HUES48 (cell line): ENCODE results near the gene MPZ.

Experiments used
- H3K27ac ChIP-seq: one replicate; pipeline ENCODE4 v1.7.0; 2013; ENCODE audit warnings: low read depth, low read length, inconsistent platforms
- H3K27me3 ChIP-seq: 2 replicates; pipeline ENCODE4 v1.6.1; 2013; ENCODE audit warnings: mild to moderate bottlenecking, low read length; ENCODE audit not compliant: control insufficient read depth, insufficient read depth
- H3K36me3 ChIP-seq: 2 replicates; pipeline ENCODE4 v1.6.1; 2013; ENCODE audit warnings: low read length; ENCODE audit not compliant: control insufficient read depth, insufficient read depth
- H3K4me1 ChIP-seq: 2 replicates; pipeline ENCODE4 v1.6.1; 2013; ENCODE audit warnings: mild to moderate bottlenecking, low read length; ENCODE audit not compliant: control insufficient read depth, insufficient read depth
- H3K4me3 ChIP-seq: 2 replicates; pipeline ENCODE4 v1.5.1; 2013; ENCODE audit warnings: mild to moderate bottlenecking, low read depth, low read length
- H3K9ac ChIP-seq: 2 replicates; pipeline ENCODE4 v1.6.1; 2013; ENCODE audit warnings: mild to moderate bottlenecking, low read depth, low read length, moderate library complexity
- H3K9me3 ChIP-seq: 2 replicates; pipeline ENCODE4 v1.6.1; 2013; ENCODE audit warnings: low read length; ENCODE audit not compliant: control insufficient read depth, insufficient read depth

The MPZ gene

DNA sequence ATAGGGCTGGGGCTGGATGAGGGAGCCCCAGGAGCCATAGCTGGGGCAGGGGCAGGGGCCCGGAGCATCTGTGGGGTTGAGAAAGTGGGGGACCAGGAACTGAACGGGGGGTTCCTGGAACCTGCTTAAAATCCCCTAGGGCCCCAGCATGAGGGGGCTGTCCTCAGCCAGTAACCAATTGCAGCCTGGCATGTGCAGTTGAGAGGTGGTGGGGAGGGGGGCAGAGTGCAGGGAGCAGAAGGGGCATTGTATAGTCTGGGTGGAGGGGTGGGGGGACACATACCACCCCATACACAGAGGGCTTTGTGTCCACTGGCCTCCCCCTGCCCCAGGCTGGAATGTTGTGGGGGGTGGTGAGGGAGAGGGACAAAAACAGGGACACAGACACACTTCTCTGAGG, at the start of gene MPZ:
TSS of gene MPZ (minus strand) at position 101 of the 400 bp plus-strand sequence. CDS start at position 38, 63 bp downstream.
- peaks cover 9% of the 10 kb centered on the region for H3K4me1 ChIP-seq
- no peaks in the 10 kb centered on the region for H3K27me3 ChIP-seq
- no peak within 1 kb of the TSS for H3K27ac ChIP-seq
- no peak within 1 kb of the TSS for H3K9ac ChIP-seq
- no peaks in the 10 kb centered on the region for H3K36me3 ChIP-seq
- no peaks in the 10 kb centered on the region for H3K9me3 ChIP-seq
- H3K4me3 ChIP-seq, result no peak within 1 kb of the TSS

DNA sequence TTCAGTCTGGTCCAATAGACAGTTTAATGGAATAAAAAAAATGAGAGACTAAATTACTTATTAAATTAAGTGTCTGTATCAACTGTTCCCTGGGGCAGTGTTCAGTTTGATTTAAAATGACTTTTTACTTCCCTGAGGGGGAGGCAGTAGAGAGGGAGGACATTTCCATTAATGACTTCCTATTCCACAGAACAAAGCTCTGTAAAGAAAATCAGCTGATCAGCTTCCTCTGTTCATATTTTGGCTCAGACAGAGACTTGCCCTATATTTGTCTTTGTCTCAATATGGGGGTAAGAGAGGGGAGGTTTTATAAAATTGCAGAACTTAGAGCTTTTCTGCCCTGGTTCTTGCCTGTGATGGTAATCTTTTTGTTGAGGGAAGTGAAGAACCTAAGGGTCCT, 49.5 kb upstream of the MPZ start:
- H3K9me3 ChIP-seq, result no peaks in the 10 kb centered on the region
- peaks cover 23% of the 10 kb centered on the region for H3K36me3 ChIP-seq
- no peak overlapping the region for H3K4me3 ChIP-seq
- no peaks in the 10 kb centered on the region for H3K4me1 ChIP-seq
- no peak overlapping the region for H3K9ac ChIP-seq
- H3K27ac ChIP-seq, result no peak overlapping the region
- H3K27me3 ChIP-seq, result no peaks in the 10 kb centered on the region

DNA sequence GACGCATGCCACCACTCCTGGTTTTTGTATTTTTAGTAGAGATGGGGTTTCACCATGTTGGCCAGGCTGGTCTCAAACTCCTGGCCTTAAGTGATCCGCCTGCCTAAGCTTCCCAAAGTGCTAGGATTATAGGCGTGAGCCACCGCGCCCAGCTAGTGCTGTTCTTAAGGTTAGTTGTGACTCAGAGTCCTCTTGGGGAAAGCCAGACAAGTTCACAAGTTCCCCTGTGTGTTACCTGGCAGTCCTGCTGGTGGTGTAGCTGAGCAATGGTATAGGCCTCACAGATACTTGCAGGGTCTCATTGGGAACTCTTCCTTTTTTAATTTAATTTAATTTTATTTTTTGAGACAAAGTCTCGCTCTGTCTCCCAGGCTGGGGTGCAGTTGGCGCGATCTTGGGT, 47.3 kb upstream of the MPZ start:
- no peak overlapping the region for H3K27ac ChIP-seq
- H3K27me3 ChIP-seq, result no peaks in the 10 kb centered on the region
- H3K9ac ChIP-seq, result no peak overlapping the region
- no peaks in the 10 kb centered on the region for H3K4me1 ChIP-seq
- peaks cover 19% of the 10 kb centered on the region for H3K36me3 ChIP-seq
- H3K4me3 ChIP-seq, result no peak overlapping the region
- H3K9me3 ChIP-seq, result no peaks in the 10 kb centered on the region

DNA sequence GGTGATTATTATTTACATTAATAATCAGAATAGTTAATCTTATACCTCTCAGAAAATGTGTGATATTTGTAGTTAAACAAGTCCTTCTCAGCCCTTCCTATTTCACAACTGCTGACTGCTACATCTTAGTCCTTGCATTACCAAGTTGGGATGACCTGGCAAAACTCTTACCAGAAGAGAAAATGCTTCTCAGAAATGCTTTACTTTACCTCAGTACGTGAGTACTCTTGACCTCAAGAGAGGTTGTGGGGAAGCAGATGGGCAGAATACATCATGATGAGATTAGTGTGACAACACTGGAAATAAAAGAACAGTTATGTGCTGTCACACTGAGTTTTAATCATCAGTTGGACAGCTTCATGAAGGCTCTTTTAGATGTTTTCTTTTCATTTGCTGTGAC, 41.7 kb upstream of the MPZ start:
- H3K27ac ChIP-seq, result no peak overlapping the region

DNA sequence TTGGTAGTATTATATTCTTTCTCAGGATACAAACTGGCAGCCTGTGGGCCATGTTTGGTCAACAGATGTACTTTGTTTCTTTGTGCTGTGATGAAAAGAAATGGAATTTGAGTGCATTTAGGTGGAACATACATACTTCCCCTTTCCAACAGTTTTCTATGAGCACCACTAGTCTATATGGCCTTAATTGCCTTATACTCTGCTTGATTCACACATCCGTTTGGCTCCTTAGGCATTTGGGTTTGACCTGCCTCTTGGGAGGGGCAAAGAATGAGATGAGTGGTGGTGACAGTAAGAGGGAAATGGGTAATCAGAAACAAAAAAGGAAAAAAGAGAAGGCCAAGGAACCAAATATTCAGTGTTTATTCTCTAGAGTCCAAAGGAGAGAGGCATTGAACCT, 40.9 kb upstream of the MPZ start:
- H3K9ac ChIP-seq, result no peak overlapping the region
- H3K4me3 ChIP-seq, result no peak overlapping the region
- peaks cover 27% of the 10 kb centered on the region for H3K36me3 ChIP-seq
- no peaks in the 10 kb centered on the region for H3K4me1 ChIP-seq
- H3K27ac ChIP-seq, result no peak overlapping the region
- no peaks in the 10 kb centered on the region for H3K9me3 ChIP-seq
- no peaks in the 10 kb centered on the region for H3K27me3 ChIP-seq

More for the DNA sequence above, 41.7 kb upstream of the MPZ start:
- Histone ChIP-seq H3K9ac (no peak overlapping the region), H3K36me3 (peaks cover 27% of the 10 kb centered on the region), H3K4me1 (no peaks in the 10 kb centered on the region), H3K27me3 (no peaks in the 10 kb centered on the region), H3K9me3 (no peaks in the 10 kb centered on the region), H3K4me3 (no peak overlapping the region)

DNA sequence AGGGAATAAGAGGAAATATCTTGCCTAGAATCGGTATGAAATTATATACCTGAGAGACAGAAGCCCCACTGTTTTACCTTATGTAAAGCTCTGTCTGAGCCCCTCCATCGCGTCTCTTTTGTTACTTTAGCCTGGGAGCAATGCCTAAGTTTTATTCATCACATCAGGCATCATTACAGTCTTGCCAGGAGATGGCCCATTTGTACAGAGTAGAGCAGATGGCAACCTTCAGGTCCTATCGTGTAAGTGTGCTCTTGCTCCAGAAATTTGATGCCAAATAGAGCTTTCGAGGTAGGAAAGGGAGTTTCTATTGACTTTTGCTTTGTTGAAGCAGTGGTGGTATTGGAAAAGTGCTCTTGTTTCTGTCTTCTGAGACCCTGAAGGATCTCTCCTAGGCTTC, 33.1 kb upstream of the MPZ start:
- Histone ChIP-seq H3K9ac (no peak overlapping the region), H3K9me3 (no peaks in the 10 kb centered on the region), H3K4me3 (no peak overlapping the region), H3K4me1 (no peaks in the 10 kb centered on the region), H3K36me3 (peaks cover 71% of the 10 kb centered on the region), H3K27ac (no peak overlapping the region), H3K27me3 (no peaks in the 10 kb centered on the region)

DNA sequence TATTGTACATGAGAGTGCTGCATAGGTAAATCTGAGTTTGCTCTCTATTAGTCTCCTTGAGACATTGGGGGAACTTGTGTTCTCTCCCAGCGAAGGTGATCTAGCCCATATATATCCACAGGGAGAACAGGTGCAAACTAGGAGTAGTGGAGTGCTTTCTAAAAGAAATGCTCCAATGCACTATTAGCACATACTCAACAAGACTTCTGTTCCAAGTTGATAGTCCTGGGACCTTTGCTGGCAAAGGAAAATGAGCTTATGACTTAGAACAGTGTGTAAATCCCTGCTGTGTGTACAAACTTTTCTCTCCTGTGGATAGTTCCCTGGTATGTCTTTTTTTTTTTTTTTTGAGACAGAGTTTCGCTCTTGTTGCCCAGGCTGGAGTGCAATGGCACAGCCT, 32.4 kb upstream of the MPZ start:
- no peaks in the 10 kb centered on the region for H3K9me3 ChIP-seq
- H3K36me3 ChIP-seq, result peaks cover 76% of the 10 kb centered on the region
- no peaks in the 10 kb centered on the region for H3K27me3 ChIP-seq
- H3K27ac ChIP-seq, result no peak overlapping the region
- H3K4me3 ChIP-seq, result no peak overlapping the region
- no peak overlapping the region for H3K9ac ChIP-seq
- H3K4me1 ChIP-seq, result no peaks in the 10 kb centered on the region

DNA sequence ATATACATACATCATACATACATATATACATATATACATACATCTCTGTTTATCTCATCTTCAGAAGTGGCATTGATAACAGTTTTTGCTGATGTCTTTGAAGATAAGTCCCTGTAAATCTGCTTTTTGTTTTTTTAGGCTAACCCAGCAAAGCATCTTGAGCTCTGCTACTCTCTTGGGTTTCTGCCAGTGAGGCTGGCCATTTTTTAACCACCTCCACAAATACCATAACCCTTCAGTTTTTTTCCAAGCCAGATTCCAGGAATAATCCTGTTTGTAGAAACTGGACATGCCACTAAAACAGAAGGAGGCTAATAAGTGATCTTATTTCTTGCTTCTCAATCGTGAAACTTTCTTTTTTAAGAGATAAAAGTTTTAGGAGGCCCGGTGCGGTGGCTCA, 26.0 kb upstream of the MPZ start:
- no peak overlapping the region for H3K9ac ChIP-seq
- H3K27me3 ChIP-seq, result no peaks in the 10 kb centered on the region
- H3K4me3 ChIP-seq, result no peak overlapping the region
- no peaks in the 10 kb centered on the region for H3K9me3 ChIP-seq
- H3K27ac ChIP-seq, result no peak overlapping the region
- H3K4me1 ChIP-seq, result no peaks in the 10 kb centered on the region
- H3K36me3 ChIP-seq, result peaks cover 85% of the 10 kb centered on the region

DNA sequence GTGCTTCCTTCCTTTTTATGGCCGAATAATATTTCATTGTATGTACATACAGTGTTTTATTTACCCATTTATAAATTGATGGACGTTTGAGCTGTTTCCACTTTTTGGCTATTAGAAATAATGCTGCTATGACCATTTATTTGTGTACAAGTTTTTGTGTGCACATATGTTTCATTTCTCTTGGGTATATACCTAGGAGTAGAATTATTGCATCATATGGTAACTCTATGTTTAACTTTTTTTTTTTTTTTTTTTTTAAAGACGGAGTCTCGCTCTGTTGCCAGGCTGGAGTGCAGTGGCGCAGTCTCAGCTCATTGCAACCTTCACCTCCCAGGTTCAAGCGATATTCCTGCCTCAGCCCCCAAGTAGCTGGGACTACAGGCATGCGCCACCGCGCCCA, 23.4 kb upstream of the MPZ start:
- Histone ChIP-seq H3K4me3 (no peak overlapping the region), H3K4me1 (no peaks in the 10 kb centered on the region), H3K9me3 (no peaks in the 10 kb centered on the region), H3K36me3 (peaks cover 87% of the 10 kb centered on the region), H3K27ac (no peak overlapping the region), H3K27me3 (no peaks in the 10 kb centered on the region), H3K9ac (no peak overlapping the region)

DNA sequence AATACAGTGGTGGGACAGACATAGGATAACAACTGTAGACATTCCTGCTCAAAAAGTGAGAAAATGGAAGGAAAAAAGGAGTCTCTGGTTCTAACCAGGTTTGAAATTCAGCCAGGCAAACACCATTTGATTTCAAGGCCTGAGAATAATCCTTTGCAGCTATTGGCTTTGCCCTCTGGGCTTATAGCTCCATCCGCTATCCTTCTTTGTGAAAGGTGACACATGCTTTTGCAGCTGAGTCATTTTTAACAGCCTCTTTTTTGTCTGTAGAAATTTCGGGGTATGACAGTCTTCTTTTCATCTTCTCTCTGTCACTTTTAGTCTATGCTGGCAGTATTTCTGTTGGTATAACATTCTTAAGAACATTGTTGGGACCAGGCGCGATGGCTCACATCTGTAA, 20.6 kb upstream of the MPZ start:
- Histone ChIP-seq H3K9me3 (no peaks in the 10 kb centered on the region), H3K36me3 (peaks cover 81% of the 10 kb centered on the region)

DNA sequence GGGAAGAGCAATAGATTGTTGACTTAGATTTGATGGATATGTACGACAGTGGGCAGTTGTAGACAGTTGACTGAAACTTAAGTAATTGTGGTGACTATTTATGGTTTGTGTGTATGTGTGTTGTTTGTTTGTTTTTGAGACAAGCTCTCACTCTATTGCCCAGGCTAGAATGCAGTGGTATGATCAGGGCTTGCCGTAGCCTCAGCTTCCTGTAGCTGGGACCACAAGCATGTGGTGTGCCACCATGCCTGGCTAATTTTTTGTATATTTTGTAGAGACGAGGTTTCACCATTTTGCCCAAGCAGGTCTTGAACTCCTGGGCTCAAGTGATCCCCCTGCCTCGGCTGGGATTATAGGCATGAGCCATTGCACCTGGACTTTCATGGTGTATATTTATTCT, 14.3 kb upstream of the MPZ start:
- H3K27me3 ChIP-seq, result no peaks in the 10 kb centered on the region
- H3K4me3 ChIP-seq, result no peak overlapping the region
- no peaks in the 10 kb centered on the region for H3K4me1 ChIP-seq
- no peaks in the 10 kb centered on the region for H3K9me3 ChIP-seq
- peaks cover 43% of the 10 kb centered on the region for H3K36me3 ChIP-seq
- H3K27ac ChIP-seq, result no peak overlapping the region
- no peak overlapping the region for H3K9ac ChIP-seq

More for the DNA sequence above, 20.6 kb upstream of the MPZ start:
- H3K4me3 ChIP-seq, result no peak overlapping the region
- no peak overlapping the region for H3K9ac ChIP-seq
- H3K27ac ChIP-seq, result no peak overlapping the region
- no peaks in the 10 kb centered on the region for H3K4me1 ChIP-seq
- no peaks in the 10 kb centered on the region for H3K27me3 ChIP-seq
